Pancreas (tissue), 10 donors: ENCODE results near the gene DNAH1. TPM values are rescaled to one million over a fixed set of nuclear protein-coding genes. Genes with fewer than 3 reads are reported as not detected.
A peak's percentile ranks its signal among the peaks of the same experiment; 100 is the strongest.

Experiments
- ATAC-seq, 4 donors: fragments of 200-7000 bp; cut with Tn5 transposase; one replicate each; pipeline versions ENCODE4 v1.8.0 to v1.9.1; 2020; ENCODE audit warnings: mild to moderate bottlenecking in 4 of 4, moderate library complexity in 4 of 4
- DNase-seq, 6 donors: peaks; one replicate each; pipeline ENCODE4 v3.0.0-alpha.2; 2020
- FAIRE-seq: peaks from 2 replicates; lab custom pipeline; 2012; peaks lifted over from hg19 to GRCh38; lab: Jason Lieb, UNC
- H3K27ac ChIP-seq, 4 donors: fragments of 200-600 bp; sonication (generic); 1 replicate in 3 of 4; 2 replicates in 1 of 4; pipeline versions ENCODE4 v1.5.0 to v1.8.0; 2020
- H3K27me3 ChIP-seq, 4 donors: fragments of 200-600 bp; one replicate each; pipeline ENCODE4 v1.8.0; 2021
- H3K36me3 ChIP-seq, 3 donors: fragments of 200-600 bp; sonication (generic) in 1 of 3; one replicate each; pipeline versions ENCODE4 v1.5.0 to v1.8.0; 2020 to 2021
- H3K4me1 ChIP-seq, 3 donors: fragments of 200-600 bp; one replicate each; pipeline ENCODE4 v1.8.0; 2021
- H3K4me3 ChIP-seq, 4 donors: fragments of 200-600 bp; sonication (generic) in 2 of 4; one replicate each; pipeline versions ENCODE4 v1.5.0 to v1.8.0; 2020 to 2021
- H3K9me3 ChIP-seq, 4 donors: fragments of 200-600 bp; one replicate each; pipeline ENCODE4 v1.8.0; 2021
- WGBS, 2 donors: extraction: QIAGEN DNeasy Blood & Tissue Kit; methylation state at CpG; one replicate each; pipeline ENCODE4 v1.1.7; 2013; 5-methylcytosine and 5-hydroxymethylcytosine counted together
- intact Hi-C, 3 donors: fragments of 100-400 bp; cut with DNase I; formaldehyde crosslinking; loops; one replicate each; pipeline versions ENCODE4 v1.11.1 to v1.14.2; 2022
- polyA plus RNA-seq, 2 donors: library from polyadenylated mRNA; stranded (reverse); fragments of 200-250 nt; gene quantifications; one replicate each; pipeline ENCODE4 v1.2.3, GENCODE V29; 2013
- total RNA-seq, 6 donors: library from RNA; stranded (reverse); fragmentation: NEBNext Ultra II Directional in 4 of 6; extraction: Animal tissue kit (Norgen Biotek cat#: 25700) in 4 of 6; gene quantifications; one replicate each; pipeline versions ENCODE4 v1.2.1 to v1.2.4, GENCODE V29; 2021 to 2023
- TF ChIP-seq, protein P1 (sequence below), 4 donors: fragments of 200-600 bp; sonication (generic) in 3 of 4; IDR thresholded peaks; one replicate each; pipeline versions ENCODE4 v1.5.0 to v1.8.0; 2021; ENCODE audit warnings: antibody characterized with exemption in 4 of 4
- donor health status: healthy with polysubstance abuse.
- donor health status: DM: no; HTN: no; CAD: no; lungs with moderate emphysema.
- donor health status: DM: no; HTN: no; CAD: no.
- donor health status: control.
- donor health status: control.
- donor health status: Bipolar disorder and iron deficiency.
- donor health status: DM: yes; HTN: yes; CAD: no.
- donor health status: DM: no; HTN: no; CAD: no.
- donor health status: DM: no; HTN: no; CAD: no.
- donor health status: DM: yes; HTN: yes; CAD: no.

Gene DNAH1
- total and polyA plus RNA-seq, 8 donors = 2.9 to 11.4 (median 4.6) TPM

- no peaks in the 10 kb centered on the region for H3K36me3 ChIP-seq
- H3K4me1 ChIP-seq = no peaks in the 10 kb centered on the region
- TF ChIP-seq, protein P1, sequence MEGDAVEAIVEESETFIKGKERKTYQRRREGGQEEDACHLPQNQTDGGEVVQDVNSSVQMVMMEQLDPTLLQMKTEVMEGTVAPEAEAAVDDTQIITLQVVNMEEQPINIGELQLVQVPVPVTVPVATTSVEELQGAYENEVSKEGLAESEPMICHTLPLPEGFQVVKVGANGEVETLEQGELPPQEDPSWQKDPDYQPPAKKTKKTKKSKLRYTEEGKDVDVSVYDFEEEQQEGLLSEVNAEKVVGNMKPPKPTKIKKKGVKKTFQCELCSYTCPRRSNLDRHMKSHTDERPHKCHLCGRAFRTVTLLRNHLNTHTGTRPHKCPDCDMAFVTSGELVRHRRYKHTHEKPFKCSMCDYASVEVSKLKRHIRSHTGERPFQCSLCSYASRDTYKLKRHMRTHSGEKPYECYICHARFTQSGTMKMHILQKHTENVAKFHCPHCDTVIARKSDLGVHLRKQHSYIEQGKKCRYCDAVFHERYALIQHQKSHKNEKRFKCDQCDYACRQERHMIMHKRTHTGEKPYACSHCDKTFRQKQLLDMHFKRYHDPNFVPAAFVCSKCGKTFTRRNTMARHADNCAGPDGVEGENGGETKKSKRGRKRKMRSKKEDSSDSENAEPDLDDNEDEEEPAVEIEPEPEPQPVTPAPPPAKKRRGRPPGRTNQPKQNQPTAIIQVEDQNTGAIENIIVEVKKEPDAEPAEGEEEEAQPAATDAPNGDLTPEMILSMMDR (IDR thresholded peaks at IDR 0.05) = no peak
- no peak for ATAC-seq
- FAIRE-seq = no peak
- no peaks in the 10 kb centered on the region for H3K9me3 ChIP-seq
- intact Hi-C loops = no loop called here
- no peaks in the 10 kb centered on the region for H3K27me3 ChIP-seq
- no peak for DNase-seq
- H3K27ac ChIP-seq = no peak overlapping the region
- H3K4me3 ChIP-seq = no peak overlapping the region
- 76 to 82% methylated on average over 7 of the region's 7 CpGs for WGBS, 2 donors
Observed at GRCh38 chr3:52429779-52430415, 113.8 kb downstream of the DNAH1 start.

- H3K4me1 ChIP-seq = no peaks in the 10 kb centered on the region
- H3K27me3 ChIP-seq = no peaks in the 10 kb centered on the region
- no peak for DNase-seq
- H3K36me3 ChIP-seq = no peaks in the 10 kb centered on the region
- 73 to 87% methylated on average over 9 of the region's 9 CpGs for WGBS, 2 donors
- TF ChIP-seq, protein P1 (IDR thresholded peaks at IDR 0.05) = no peak
- no peak overlapping the region for H3K4me3 ChIP-seq
- intact Hi-C loops = no loop called here
- no peak for ATAC-seq
- FAIRE-seq = no peak
- H3K9me3 ChIP-seq = no peaks in the 10 kb centered on the region
- H3K27ac ChIP-seq = no peak overlapping the region
Observed at GRCh38 chr3:52430416-52430810, 114.3 kb downstream of the DNAH1 start.

DNA sequence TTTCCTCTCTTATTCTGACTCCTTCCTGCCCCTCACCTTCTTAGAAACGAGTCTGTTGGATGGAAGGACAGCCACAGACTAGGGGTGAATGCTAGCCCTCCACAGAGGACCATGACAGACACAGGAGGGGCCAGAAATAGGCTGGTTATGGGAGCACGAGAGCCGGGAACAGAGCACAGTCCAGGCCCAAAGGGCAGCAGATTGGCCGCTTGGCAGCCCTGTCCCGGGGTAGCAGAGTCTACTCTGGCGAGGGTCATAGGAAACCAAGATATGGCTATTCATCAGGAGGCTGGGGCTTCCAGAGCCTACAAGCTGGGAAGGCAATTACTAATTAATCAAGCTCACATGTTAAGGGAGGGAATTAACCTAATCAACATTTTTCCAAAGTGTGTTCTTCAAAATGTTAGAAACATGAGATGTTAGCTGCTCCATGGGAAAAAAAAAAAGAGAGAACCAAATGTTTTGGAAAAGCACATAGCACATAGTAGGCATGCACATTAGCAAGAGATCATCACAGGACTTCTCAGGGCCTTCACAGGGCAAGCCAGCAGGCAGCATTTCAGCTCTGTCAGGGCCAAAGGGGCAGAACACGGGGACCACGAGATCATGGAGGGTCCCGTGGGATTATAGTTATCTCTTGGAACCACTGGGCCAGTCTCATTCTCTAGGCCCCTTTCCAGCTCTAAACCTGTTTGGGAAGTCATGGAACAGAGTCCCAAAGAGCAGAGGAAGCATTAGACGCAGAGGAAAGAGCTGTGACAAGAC, 115.5 kb downstream of the DNAH1 start:
- Histone ChIP-seq H3K27me3 (no peaks in the 10 kb centered on the region), H3K27ac (no peak overlapping the region), H3K36me3 (no peaks in the 10 kb centered on the region), H3K4me1 (no peaks in the 10 kb centered on the region), H3K4me3 (no peak overlapping the region), H3K9me3 (no peaks in the 10 kb centered on the region)
- intact Hi-C loops = no loop called here
- ATAC-seq (no peak), FAIRE-seq (no peak), DNase-seq (peak in 1 of 6 donors; percentile 41)
- TF ChIP-seq, protein P1 (IDR thresholded peaks at IDR 0.05) = no peak
- WGBS, 2 donors = 65 to 72% methylated on average over 10 of the region's 10 CpGs

- TF ChIP-seq, protein P1 (IDR thresholded peaks at IDR 0.05) = no peak
- Histone ChIP-seq H3K36me3 (no peaks in the 10 kb centered on the region), H3K27me3 (no peaks in the 10 kb centered on the region), H3K27ac (no peak overlapping the region), H3K9me3 (no peaks in the 10 kb centered on the region), H3K4me1 (no peaks in the 10 kb centered on the region), H3K4me3 (no peak overlapping the region)
- 69 to 74% methylated on average over 5 to 6 of the region's 6 CpGs for WGBS, 2 donors
- intact Hi-C loops = no loop called here
- no peak for ATAC-seq
- FAIRE-seq = no peak
- DNase-seq = no peak
Observed at GRCh38 chr3:52432225-52432624, 116.1 kb downstream of the DNAH1 start.

DNA sequence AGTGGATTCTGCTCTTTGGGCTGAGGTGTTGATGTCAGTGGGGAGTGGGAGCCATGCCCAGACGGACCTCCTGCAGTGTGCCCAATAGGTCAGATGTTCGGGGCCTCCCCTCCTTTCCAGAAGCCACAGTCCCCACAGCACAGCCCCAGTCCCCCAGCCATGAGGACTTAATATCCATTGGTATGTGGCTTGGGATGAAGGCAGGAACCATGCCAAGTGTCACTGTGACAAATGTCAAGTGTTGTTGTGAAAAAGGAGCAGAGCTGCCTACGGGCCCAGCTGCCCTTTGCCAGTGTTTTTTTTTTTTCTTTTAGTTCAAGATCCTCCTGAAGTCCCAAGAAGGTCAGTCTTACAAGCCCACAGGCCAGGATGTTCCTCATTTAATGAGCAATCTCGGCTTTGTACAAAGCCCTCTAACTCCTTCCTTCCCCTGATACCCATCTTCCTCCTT, 116.6 kb downstream of the DNAH1 start:
- H3K4me3 ChIP-seq = no peak overlapping the region
- ATAC-seq (no peak), FAIRE-seq (no peak), DNase-seq (peak in 1 of 6 donors; percentile 33)
- no peaks in the 10 kb centered on the region for H3K9me3 ChIP-seq
- TF ChIP-seq, protein P1 (IDR thresholded peaks at IDR 0.05) = no peak
- H3K4me1 ChIP-seq = no peaks in the 10 kb centered on the region
- H3K36me3 ChIP-seq = no peaks in the 10 kb centered on the region
- H3K27ac ChIP-seq = no peak overlapping the region
- WGBS, 2 donors = 57 to 62% methylated on average over 4 of the region's 4 CpGs
- intact Hi-C loops = no loop called here
- H3K27me3 ChIP-seq = no peaks in the 10 kb centered on the region
